CD14-positive monocyte (primary cell): Measurements from ENCODE around the gene TMEM63C. TPM values are rescaled to one million over a fixed set of nuclear protein-coding genes. Genes with fewer than 3 reads are reported as not detected.

ENCODE experiments used
- DNase-seq, 3 donors: peaks; one replicate each; pipeline ENCODE4 v3.0.0-alpha.2; 2011 to 2022
- H2AFZ ChIP-seq: 2 replicates; pipeline ENCODE4 v1.6.0; 2012; ENCODE audit warnings: mild to moderate bottlenecking, low read depth, low read length, inconsistent platforms; ENCODE audit not compliant: insufficient read depth, poor library complexity, severe bottlenecking
- H3K27ac ChIP-seq, 2 donors: 1 replicate in 1 of 2; 2 replicates in 1 of 2; pipeline ENCODE4 v1.5.1; 2012 to 2013; ENCODE audit warnings: low read length in 2 of 2, control low read depth in 1 of 2, inconsistent platforms in 1 of 2, low read depth in 1 of 2, mild to moderate bottlenecking in 1 of 2
- H3K27me3 ChIP-seq, 2 donors: one replicate each; pipeline versions ENCODE4 v1.6.0 to v1.6.1; 2011 to 2013; ENCODE audit warnings: low read length in 2 of 2; ENCODE audit not compliant: control insufficient read depth in 2 of 2, insufficient read depth in 2 of 2
- H3K36me3 ChIP-seq, 2 donors: replicated peaks in 1 of 2; 1 replicate in 1 of 2; 2 replicates in 1 of 2; pipeline versions ENCODE4 v1.5.1 to v1.6.1; 2012 to 2013; ENCODE audit warnings: low read length in 2 of 2, control low read depth in 1 of 2, inconsistent platforms in 1 of 2, mild to moderate bottlenecking in 1 of 2; ENCODE audit not compliant: insufficient read depth in 2 of 2, control insufficient read depth in 1 of 2
- H3K4me1 ChIP-seq, 2 donors: 1 replicate in 1 of 2; 2 replicates in 1 of 2; pipeline versions ENCODE4 v1.5.1 to v1.6.1; 2012 to 2013; ENCODE audit warnings: low read length in 2 of 2, control low read depth in 1 of 2, inconsistent platforms in 1 of 2, mild to moderate bottlenecking in 1 of 2, moderate library complexity in 1 of 2; ENCODE audit not compliant: insufficient read depth in 2 of 2, control insufficient read depth in 1 of 2
- H3K4me2 ChIP-seq: replicated peaks from 2 replicates; pipeline ENCODE3; 2012; ENCODE audit warnings: low read length, moderate library complexity, mild to moderate bottlenecking; ENCODE audit not compliant: poor library complexity, severe bottlenecking; ENCODE audit errors: extremely low read depth
- H3K4me3 ChIP-seq, 3 experiments: fragments of 200-600 bp in 1 of 3; sonication (generic) in 1 of 3; replicated peaks in 1 of 3; 1 replicate in 2 of 3; 2 replicates in 1 of 3; pipeline ENCODE4 v1.5.1; 2011 to 2013; ENCODE audit warnings: low read length in 3 of 3, mild to moderate bottlenecking in 3 of 3, control low read depth in 2 of 3, low read depth in 2 of 3, inconsistent platforms in 1 of 3, moderate library complexity in 1 of 3
- H3K79me2 ChIP-seq: 2 replicates; pipeline ENCODE4 v1.6.0; 2012; ENCODE audit warnings: mild to moderate bottlenecking, control low read depth, inconsistent platforms, low read length, moderate library complexity; ENCODE audit not compliant: insufficient read depth
- H3K9ac ChIP-seq: 2 replicates; pipeline ENCODE4 v1.6.0; 2017; ENCODE audit warnings: low read length, mild to moderate bottlenecking; ENCODE audit not compliant: insufficient read depth, poor library complexity, severe bottlenecking
- H3K9me3 ChIP-seq, 2 donors: replicated peaks in 1 of 2; 1 replicate in 1 of 2; 2 replicates in 1 of 2; pipeline versions ENCODE4 v1.5.1 to v1.6.1; 2012 to 2013; ENCODE audit warnings: low read length in 2 of 2, control low read depth in 1 of 2; ENCODE audit not compliant: control insufficient read depth in 1 of 2, insufficient read depth in 1 of 2
- H4K20me1 ChIP-seq: 2 replicates; pipeline ENCODE4 v1.6.0; 2012; ENCODE audit warnings: mild to moderate bottlenecking, low read length, control low read depth, moderate library complexity; ENCODE audit not compliant: insufficient read depth
- H3K27ac Mint-ChIP-seq, 7 donors: one replicate each; pipeline ENCODE4 v1.8.0; 2020; ENCODE audit warnings: mild to moderate bottlenecking in 7 of 7, mixed read lengths in 7 of 7, moderate library complexity in 6 of 7, inconsistent platforms in 2 of 7
- H3K27me3 Mint-ChIP-seq, 3 donors: one replicate each; pipeline ENCODE4 v1.8.0; 2021 to 2022; ENCODE audit warnings: low read depth in 3 of 3, mild to moderate bottlenecking in 3 of 3, mixed read lengths in 3 of 3, moderate library complexity in 3 of 3, inconsistent platforms in 1 of 3
- H3K36me3 Mint-ChIP-seq, 2 donors: one replicate each; pipeline ENCODE4 v1.8.0; 2020; ENCODE audit warnings: mixed read lengths in 2 of 2, inconsistent platforms in 1 of 2, mild to moderate bottlenecking in 1 of 2
- H3K4me1 Mint-ChIP-seq: one replicate; pipeline ENCODE4 v1.8.0; 2020; ENCODE audit warnings: mild to moderate bottlenecking, mixed read lengths
- H3K4me3 Mint-ChIP-seq, 2 donors: one replicate each; pipeline ENCODE4 v1.8.0; 2020; ENCODE audit warnings: mild to moderate bottlenecking in 2 of 2, mixed read lengths in 2 of 2, moderate library complexity in 1 of 2
- H3K9me3 Mint-ChIP-seq, 7 donors: one replicate each; pipeline ENCODE4 v1.8.0; 2020 to 2022; ENCODE audit warnings: mixed read lengths in 7 of 7, mild to moderate bottlenecking in 6 of 7, moderate library complexity in 6 of 7, inconsistent platforms in 2 of 7
- WGBS: methylation state at CpG from one replicate; pipeline ENCODE4 v1.1.5; 2013; ENCODE audit warnings: missing lambda C conversion rate; ENCODE audit not compliant: insufficient coverage; 5-methylcytosine and 5-hydroxymethylcytosine counted together
- intact Hi-C, 2 donors: fragments of 100-400 bp; cut with micrococcal nuclease; formaldehyde crosslinking; loops; one replicate each; pipeline versions ENCODE4 v1.15.0 to v1.15.1; 2023
- polyA plus RNA-seq, 3 donors: library from polyadenylated mRNA; depleted of rRNA in 1 of 3; unstranded in 2 of 3; stranded (reverse) in 1 of 3; fragments of 300-500 nt in 2 of 3; fragments of >200 nt in 1 of 3; fragmentation: Illumina TruSeq in 2 of 3; gene quantifications; 1 replicate in 2 of 3; 2 replicates in 1 of 3; pipeline ENCODE4 v1.2.3, GENCODE V29; 2012 to 2021
- TF ChIP-seq, protein P1 (sequence below): fragments of 200-600 bp; IDR thresholded peaks from one replicate; pipeline ENCODE4 v1.8.0; 2022; ENCODE audit warnings: antibody characterized with exemption, mild to moderate bottlenecking

The TMEM63C gene
- polyA plus RNA-seq, 3 donors: 0.78 to 4.4 TPM; not detected in 1

GRCh38 chr14:77272261-77272660, 90.7 kb downstream of the TMEM63C start:
- Mint-ChIP-seq H3K27me3 (peaks cover 41 to 57% (median 41%) of the 10 kb centered on the region in 3 donors), H3K4me3 (no peak overlapping the region), H3K36me3 (peaks cover 1 to 4% of the 10 kb centered on the region in 2 donors), H3K27ac (no peak overlapping the region), H3K4me1 (no peaks in the 10 kb centered on the region), H3K9me3 (peaks cover 0 to 23% (median 8%) of the 10 kb centered on the region in 7 donors)
- H4K20me1 ChIP-seq: no peaks in the 10 kb centered on the region
- peaks cover 0 to 11% of the 10 kb centered on the region in 2 donors for H3K9me3 ChIP-seq
- no peak overlapping the region for H3K4me2 ChIP-seq
- intact Hi-C loops: no loop called here
- no peak overlapping the region for H3K27ac ChIP-seq
- H3K79me2 ChIP-seq: no peaks in the 10 kb centered on the region
- 87% methylated on average over 2 of the region's 4 CpGs for WGBS
- H3K4me1 ChIP-seq: no peaks in the 10 kb centered on the region
- no peak overlapping the region for H3K4me3 ChIP-seq
- H3K36me3 ChIP-seq: no peaks in the 10 kb centered on the region
- H3K9ac ChIP-seq: no peak overlapping the region
- TF ChIP-seq, protein P1, sequence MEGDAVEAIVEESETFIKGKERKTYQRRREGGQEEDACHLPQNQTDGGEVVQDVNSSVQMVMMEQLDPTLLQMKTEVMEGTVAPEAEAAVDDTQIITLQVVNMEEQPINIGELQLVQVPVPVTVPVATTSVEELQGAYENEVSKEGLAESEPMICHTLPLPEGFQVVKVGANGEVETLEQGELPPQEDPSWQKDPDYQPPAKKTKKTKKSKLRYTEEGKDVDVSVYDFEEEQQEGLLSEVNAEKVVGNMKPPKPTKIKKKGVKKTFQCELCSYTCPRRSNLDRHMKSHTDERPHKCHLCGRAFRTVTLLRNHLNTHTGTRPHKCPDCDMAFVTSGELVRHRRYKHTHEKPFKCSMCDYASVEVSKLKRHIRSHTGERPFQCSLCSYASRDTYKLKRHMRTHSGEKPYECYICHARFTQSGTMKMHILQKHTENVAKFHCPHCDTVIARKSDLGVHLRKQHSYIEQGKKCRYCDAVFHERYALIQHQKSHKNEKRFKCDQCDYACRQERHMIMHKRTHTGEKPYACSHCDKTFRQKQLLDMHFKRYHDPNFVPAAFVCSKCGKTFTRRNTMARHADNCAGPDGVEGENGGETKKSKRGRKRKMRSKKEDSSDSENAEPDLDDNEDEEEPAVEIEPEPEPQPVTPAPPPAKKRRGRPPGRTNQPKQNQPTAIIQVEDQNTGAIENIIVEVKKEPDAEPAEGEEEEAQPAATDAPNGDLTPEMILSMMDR: no peak
- no peak for DNase-seq
- peaks cover 20 to 35% of the 10 kb centered on the region in 2 donors for H3K27me3 ChIP-seq
- H2AFZ ChIP-seq: no peak overlapping the region

DNA sequence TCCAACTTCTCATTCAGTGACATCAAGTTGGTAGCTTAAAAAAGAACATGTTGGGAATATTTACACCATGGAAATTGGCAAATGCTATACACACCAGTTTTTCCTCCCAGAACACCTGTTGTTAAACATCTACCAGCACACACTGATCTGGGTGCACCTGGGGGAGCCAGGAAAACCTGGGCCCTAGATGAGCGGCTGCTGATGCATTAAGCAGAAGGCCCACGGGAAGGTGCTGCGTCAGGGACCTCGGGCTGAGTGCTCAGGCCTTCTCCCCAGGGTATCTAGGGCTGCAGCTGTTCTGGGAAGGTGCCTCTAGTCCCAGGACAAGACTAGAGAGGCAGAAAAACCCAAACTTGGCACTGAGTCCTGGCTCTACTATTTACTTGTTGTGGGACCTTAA, 92.2 kb downstream of the TMEM63C start:
- Histone ChIP-seq H3K4me1 (no peaks in the 10 kb centered on the region), H3K4me3 (no peak overlapping the region), H3K27me3 (peaks cover 19 to 29% of the 10 kb centered on the region in 2 donors), H2AFZ (no peak overlapping the region), H3K79me2 (no peaks in the 10 kb centered on the region), H3K9ac (no peak overlapping the region), H3K9me3 (no peaks in the 10 kb centered on the region), H3K36me3 (peaks cover 0 to 6% of the 10 kb centered on the region in 2 donors), H4K20me1 (no peaks in the 10 kb centered on the region), H3K4me2 (no peak overlapping the region), H3K27ac (no peak overlapping the region)
- H3K27me3 Mint-ChIP-seq: peaks cover 30 to 44% (median 35%) of the 10 kb centered on the region in 3 donors
- H3K27ac Mint-ChIP-seq: no peak overlapping the region
- intact Hi-C loops: no loop called here
- H3K4me1 Mint-ChIP-seq: no peaks in the 10 kb centered on the region
- H3K9me3 Mint-ChIP-seq: peaks cover 0 to 11% (median 2%) of the 10 kb centered on the region in 7 donors
- TF ChIP-seq, protein P1: no peak
- 95% methylated on average over 4 of the region's 4 CpGs for WGBS
- no peak overlapping the region for H3K4me3 Mint-ChIP-seq
- no peak for DNase-seq
- peaks cover 4 to 13% of the 10 kb centered on the region in 2 donors for H3K36me3 Mint-ChIP-seq
